Gastrocnemius medialis (tissue), 4 donors: ENCODE results near the gene BCL2L13.

Source experiments
- POLR2A ChIP-seq, 2 donors: fragments of 450-650 bp; IDR thresholded peaks; one replicate each; pipeline ENCODE4 v1.6.1; 2017; ENCODE audit warnings: antibody characterized with exemption in 2 of 2, mild to moderate bottlenecking in 2 of 2, moderate library complexity in 2 of 2
- TF ChIP-seq, protein P1 (sequence below), 5 experiments: fragments of 450-650 bp in 3 of 5; fragments of 200-600 bp in 2 of 5; sonication (generic) in 2 of 5; IDR thresholded peaks in 4 of 5; conservative IDR thresholded peaks in 1 of 5; 1 replicate in 4 of 5; 2 replicates in 1 of 5; pipeline ENCODE4 v1.5.1; 2016 to 2019; ENCODE audit warnings: antibody characterized with exemption in 5 of 5, mild to moderate bottlenecking in 3 of 5, moderate library complexity in 3 of 5

GRCh38 chr22:17698948-17699347 lies 60.4 kb downstream of the BCL2L13 start:
- TF ChIP-seq, protein P1, sequence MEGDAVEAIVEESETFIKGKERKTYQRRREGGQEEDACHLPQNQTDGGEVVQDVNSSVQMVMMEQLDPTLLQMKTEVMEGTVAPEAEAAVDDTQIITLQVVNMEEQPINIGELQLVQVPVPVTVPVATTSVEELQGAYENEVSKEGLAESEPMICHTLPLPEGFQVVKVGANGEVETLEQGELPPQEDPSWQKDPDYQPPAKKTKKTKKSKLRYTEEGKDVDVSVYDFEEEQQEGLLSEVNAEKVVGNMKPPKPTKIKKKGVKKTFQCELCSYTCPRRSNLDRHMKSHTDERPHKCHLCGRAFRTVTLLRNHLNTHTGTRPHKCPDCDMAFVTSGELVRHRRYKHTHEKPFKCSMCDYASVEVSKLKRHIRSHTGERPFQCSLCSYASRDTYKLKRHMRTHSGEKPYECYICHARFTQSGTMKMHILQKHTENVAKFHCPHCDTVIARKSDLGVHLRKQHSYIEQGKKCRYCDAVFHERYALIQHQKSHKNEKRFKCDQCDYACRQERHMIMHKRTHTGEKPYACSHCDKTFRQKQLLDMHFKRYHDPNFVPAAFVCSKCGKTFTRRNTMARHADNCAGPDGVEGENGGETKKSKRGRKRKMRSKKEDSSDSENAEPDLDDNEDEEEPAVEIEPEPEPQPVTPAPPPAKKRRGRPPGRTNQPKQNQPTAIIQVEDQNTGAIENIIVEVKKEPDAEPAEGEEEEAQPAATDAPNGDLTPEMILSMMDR (IDR thresholded peaks at IDR 0.05 in 4 of 5, conservative IDR thresholded peaks at IDR 0.05 in 1 of 5): no peak
- TF ChIP-seq POLR2A (IDR thresholded peaks at IDR 0.05): no peak
